Cardiac septum (tissue), 1 donor: ENCODE data around the gene GMEB1. TPM values are rescaled to one million over a fixed set of nuclear protein-coding genes. Genes with fewer than 3 reads are reported as not detected.
"Not testable (repeated sequence)": the region's sequence is repeated elsewhere in the genome, so short reads cannot be mapped to it uniquely, and the experiment has no call there.

Experiments
- DNase-seq: peaks from one replicate; pipeline ENCODE4 v3.0.0-alpha.2; 2020; ENCODE audit warnings: low spot score
- intact Hi-C: fragments of 100-400 bp; cut with DNase I; formaldehyde crosslinking; loops from one replicate; pipeline ENCODE4 v1.14.0; 2022
- total RNA-seq: library from RNA; stranded (reverse); fragmentation: NEBNext Ultra II Directional; extraction: Animal tissue kit (Norgen Biotek cat#: 25700); gene quantifications from one replicate; pipeline ENCODE4 v1.2.1, GENCODE V29; 2021
- donor health status: DM: no; HTN: no; CAD: no.

GMEB1 gene
- total RNA-seq, 1 donor from 2014 or later: 8.2 TPM

- no peak for DNase-seq
- intact Hi-C loops: loop anchor here (5.0 kb wide), 2 partner anchors 230 to 445 kb away; partner anchors contain the start of genes RCC1 and SRSF4
These were observed 68.9 kb downstream of the GMEB1 start for GRCh38 chr1:28737307-28738132.

- intact Hi-C loops: no loop called here
- no peak for DNase-seq
These were observed 71.5 kb downstream of the GMEB1 start for GRCh38 chr1:28740118-28740517.

GRCh38 chr1:28744184-28744583 lies 75.6 kb downstream of the GMEB1 start:
- intact Hi-C loops: no loop called here

DNA sequence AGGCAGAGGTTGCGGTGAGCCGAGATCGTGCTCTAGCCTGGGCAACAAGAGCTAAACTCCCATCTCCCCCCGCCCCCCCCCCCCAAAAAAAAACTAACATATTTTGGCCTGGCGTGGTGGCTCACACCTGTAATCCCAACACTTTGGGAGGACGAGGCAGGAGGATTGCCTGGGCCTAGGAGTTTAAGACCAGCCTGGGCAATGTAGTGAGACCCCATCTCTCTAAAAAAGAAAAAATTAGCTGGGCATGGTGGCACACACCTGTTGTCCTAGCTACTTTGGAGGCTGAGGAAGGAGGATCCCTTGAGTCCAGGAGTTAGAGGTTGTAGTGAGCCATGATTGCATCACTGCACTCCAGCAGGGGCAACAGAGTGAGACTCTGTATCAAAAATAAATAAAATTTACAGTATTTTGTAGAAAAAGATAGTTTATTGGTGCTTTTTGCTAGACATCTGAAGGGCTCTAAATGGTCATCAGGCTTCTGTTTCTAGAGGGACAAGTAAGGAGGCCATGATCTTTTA lies 77.1 kb downstream of the GMEB1 start:
- intact Hi-C loops: no loop called here
- DNase-seq: no peak

More at GRCh38 chr1:28744184-28744583, 75.6 kb downstream of the GMEB1 start:
- DNase-seq: no peak

GRCh38 chr1:28750330-28750729 lies 81.7 kb downstream of the GMEB1 start:
- no peak for DNase-seq
- intact Hi-C loops: no loop called here

- DNase-seq, intact Hi-C loops: not testable (repeated sequence)
These were observed 82.2 kb downstream of the GMEB1 start for GRCh38 chr1:28750771-28751294.

GRCh38 chr1:28751315-28752060 lies 82.9 kb downstream of the GMEB1 start:
- no peak for DNase-seq

GRCh38 chr1:28755701-28756100 lies 87.1 kb downstream of the GMEB1 start:
- intact Hi-C loops: no loop called here

More at GRCh38 chr1:28751315-28752060, 82.9 kb downstream of the GMEB1 start:
- intact Hi-C loops: no loop called here

DNA sequence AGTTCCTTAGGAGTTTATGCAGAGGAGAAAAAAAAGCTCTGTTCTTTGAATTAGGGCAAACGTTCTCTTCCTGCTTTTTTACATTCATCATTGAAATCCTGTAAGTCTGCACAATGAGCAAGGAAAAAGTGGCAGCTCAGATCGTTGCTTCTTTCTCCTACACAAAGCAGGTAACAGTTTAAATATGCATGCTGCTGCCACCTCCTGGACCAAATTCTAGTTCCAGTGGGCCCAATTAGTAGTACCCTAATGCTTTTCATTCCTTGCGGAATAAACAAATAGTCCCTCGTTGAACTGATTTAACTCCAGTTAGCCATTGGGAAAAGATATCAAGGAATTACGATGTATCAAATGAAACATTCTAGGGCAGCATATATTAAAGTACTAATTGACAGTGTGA lies 88.3 kb downstream of the GMEB1 start:
- DNase-seq: no peak
- intact Hi-C loops: no loop called here

More at GRCh38 chr1:28755701-28756100, 87.1 kb downstream of the GMEB1 start:
- DNase-seq: no peak

GRCh38 chr1:28758420-28758819 lies 89.8 kb downstream of the GMEB1 start:
- intact Hi-C loops: no loop called here
- DNase-seq: no peak

DNA sequence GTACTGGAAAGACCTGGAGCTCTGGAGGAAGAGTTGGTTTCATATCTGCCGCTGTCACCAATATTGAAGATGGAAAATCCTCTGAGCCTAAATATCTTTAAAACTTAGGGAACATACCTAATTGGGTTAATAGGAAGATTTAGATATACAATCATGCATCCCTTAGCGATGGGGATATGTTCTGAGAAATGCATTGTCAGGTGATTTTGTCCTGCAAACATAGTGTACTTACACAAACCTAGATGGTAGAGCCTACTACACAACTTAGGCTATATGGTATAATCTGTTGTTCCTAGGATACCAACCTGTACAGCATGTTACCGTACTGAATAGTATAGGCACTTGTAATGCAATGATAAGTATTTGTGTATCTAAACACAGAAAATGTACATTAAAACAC lies 90.7 kb downstream of the GMEB1 start:
- no peak for DNase-seq
- intact Hi-C loops: no loop called here

GRCh38 chr1:28761189-28761588 lies 92.6 kb downstream of the GMEB1 start:
- intact Hi-C loops: no loop called here
- DNase-seq: no peak

DNA sequence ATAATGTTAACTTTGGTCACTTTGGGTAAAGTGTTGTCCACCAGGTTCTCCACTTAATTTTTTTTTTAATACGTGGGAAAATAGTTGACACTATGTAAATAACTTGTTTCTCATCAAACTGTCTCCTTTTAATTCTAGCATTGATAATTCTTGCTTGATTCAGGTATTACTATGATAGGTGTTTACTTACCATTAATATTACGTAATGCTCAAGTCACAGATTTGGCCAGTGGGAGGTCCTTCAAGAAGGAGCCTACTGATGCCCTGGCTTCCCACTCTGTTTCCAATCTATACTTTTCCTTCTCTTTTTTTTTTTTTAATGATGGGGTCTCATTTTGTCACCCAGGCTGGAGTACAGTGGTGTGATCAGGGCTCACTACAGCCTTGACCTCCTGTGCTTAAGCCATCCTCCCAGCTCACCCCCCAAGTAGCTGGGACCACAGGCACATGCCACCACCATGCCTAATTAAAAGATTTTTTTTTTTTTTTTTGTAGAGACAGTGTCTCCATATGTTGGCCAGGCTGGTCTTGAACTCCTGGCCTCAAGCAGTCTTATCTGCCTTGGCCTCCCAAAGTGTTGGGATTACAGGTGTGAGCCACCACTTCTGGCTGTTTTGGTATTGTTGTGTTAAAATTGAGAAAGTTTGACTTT lies 98.1 kb downstream of the GMEB1 start:
- intact Hi-C loops: no loop called here
- DNase-seq: no peak

Other genes with a start within 250 kb of the GMEB1 start
- 4.1 TPM for gene RCC1, start 162.7 kb upstream of the GMEB1 start, total RNA-seq
- 17.6 TPM for gene TRNAU1AP, start 115.7 kb upstream of the GMEB1 start, total RNA-seq
- gene RAB42, start 76.5 kb upstream of the GMEB1 start, total RNA-seq: 1.1 TPM
- 17.3 TPM for gene TAF12, start 25.7 kb upstream of the GMEB1 start, total RNA-seq
- not detected for gene RNU11, start 20.2 kb upstream of the GMEB1 start, total RNA-seq
- 44.4 TPM for gene YTHDF2, start 68.2 kb downstream of the GMEB1 start, total RNA-seq
- not detected for gene OPRD1, start 143.4 kb downstream of the GMEB1 start, total RNA-seq
- gene EPB41, start 245.8 kb downstream of the GMEB1 start, total RNA-seq: 29.3 TPM